Loucy (cell line): ENCODE data around the gene TCF7.
A peak's percentile ranks its signal among the peaks of the same experiment; 100 is the strongest.

Source experiments
- H2AFZ ChIP-seq: fragments of 200-600 bp; sonication (generic); 2 replicates; pipeline ENCODE4 v1.6.0; 2016; ENCODE audit warnings: antibody characterized with exemption, mild to moderate bottlenecking, low read length, moderate library complexity
- H3F3A ChIP-seq: fragments of 200-600 bp; 2 replicates; pipeline ENCODE4 v1.6.0; 2016; ENCODE audit warnings: antibody characterized with exemption, low read depth, mild to moderate bottlenecking
- H3K27me3 ChIP-seq: fragments of 200-600 bp; sonication (generic); 2 replicates; pipeline ENCODE4 v1.6.1; 2014; ENCODE audit warnings: low read length, mild to moderate bottlenecking; ENCODE audit not compliant: insufficient read depth, poor library complexity, severe bottlenecking
- H3K36me3 ChIP-seq: fragments of 200-600 bp; sonication (generic); 2 replicates; pipeline ENCODE4 v1.6.1; 2016; ENCODE audit warnings: low read length; ENCODE audit not compliant: insufficient read depth
- H3K4me1 ChIP-seq: fragments of 200-600 bp; sonication (generic); 2 replicates; pipeline ENCODE4 v1.5.1; 2014; ENCODE audit warnings: low read length, mild to moderate bottlenecking; ENCODE audit not compliant: insufficient read depth, poor library complexity, severe bottlenecking
- H3K4me2 ChIP-seq: fragments of 200-600 bp; sonication (generic); 2 replicates; pipeline ENCODE4 v1.6.0; 2014; ENCODE audit warnings: antibody characterized with exemption, low read length, low read depth, mild to moderate bottlenecking; ENCODE audit not compliant: poor library complexity, severe bottlenecking
- H3K4me3 ChIP-seq: fragments of 200-600 bp; sonication (generic); 2 replicates; pipeline ENCODE4 v1.5.1; 2014; ENCODE audit warnings: low read length, mild to moderate bottlenecking, mixed read lengths; ENCODE audit not compliant: poor library complexity, severe bottlenecking
- H3K79me2 ChIP-seq: fragments of 200-600 bp; sonication (generic); 2 replicates; pipeline ENCODE4 v1.6.1; 2014; ENCODE audit warnings: low read length; ENCODE audit not compliant: insufficient read depth
- H3K9ac ChIP-seq: fragments of 200-600 bp; sonication (generic); 2 replicates; pipeline ENCODE4 v1.6.0; 2014; ENCODE audit warnings: mild to moderate bottlenecking, low read depth, low read length, moderate library complexity; ENCODE audit not compliant: poor library complexity, severe bottlenecking
- H3K9me2 ChIP-seq: fragments of 200-600 bp; sonication (generic); replicated peaks from 2 replicates; pipeline ENCODE4 v1.6.1; 2016; ENCODE audit warnings: low read depth, low read length, mixed read lengths
- H3K9me3 ChIP-seq: fragments of 200-600 bp; sonication (generic); 2 replicates; pipeline ENCODE4 v1.6.1; 2014; ENCODE audit warnings: mild to moderate bottlenecking, antibody characterized with exemption, low read length, low read depth; ENCODE audit not compliant: insufficient read depth
- H4K20me1 ChIP-seq: fragments of 200-600 bp; sonication (generic); 2 replicates; pipeline ENCODE4 v1.6.0; 2014; ENCODE audit warnings: antibody characterized with exemption, low read length, mild to moderate bottlenecking; ENCODE audit not compliant: insufficient read depth, poor library complexity, severe bottlenecking
- EZH2phosphoT487 ChIP-seq: fragments of 200-600 bp; IDR thresholded peaks from 2 replicates; pipeline ENCODE4 v1.6.1; 2018; ENCODE audit warnings: antibody characterized with exemption, mild to moderate bottlenecking, moderate library complexity, borderline replicate concordance
- TF ChIP-seq, protein P1 (sequence below): fragments of 200-600 bp; sonication (generic); conservative IDR thresholded peaks from 2 replicates; pipeline ENCODE4 v1.5.1; 2014; ENCODE audit warnings: mild to moderate bottlenecking, antibody characterized with exemption, low read length

TCF7 gene

DNA sequence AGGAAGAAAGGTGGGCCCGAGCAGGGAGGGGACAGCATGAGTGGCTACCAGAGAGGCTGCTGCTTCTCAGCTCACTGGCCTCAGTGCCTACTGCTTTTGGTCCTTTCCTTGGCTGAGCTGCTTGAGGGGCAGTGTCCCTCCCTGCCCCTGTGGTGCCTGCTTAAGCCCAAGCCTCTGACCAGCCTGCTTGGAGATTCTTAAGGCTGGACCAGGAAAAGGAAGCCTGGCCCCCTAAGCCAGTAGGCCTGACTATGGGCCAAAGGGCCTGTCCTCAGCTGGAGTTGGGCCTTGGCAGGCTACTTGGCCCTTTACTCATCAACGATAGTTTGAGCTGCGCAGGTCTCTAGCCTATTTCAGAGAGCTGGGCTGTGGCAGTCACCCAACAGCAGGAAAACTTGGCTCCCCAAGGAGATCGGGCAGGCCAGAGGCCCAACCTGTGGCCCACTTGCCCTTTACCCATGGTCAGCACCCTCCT lies 24.9 kb downstream of the TCF7 start:
- no peak overlapping the region for H3K4me3 ChIP-seq
- no peaks in the 10 kb centered on the region for H3K79me2 ChIP-seq
- TF ChIP-seq, protein P1, sequence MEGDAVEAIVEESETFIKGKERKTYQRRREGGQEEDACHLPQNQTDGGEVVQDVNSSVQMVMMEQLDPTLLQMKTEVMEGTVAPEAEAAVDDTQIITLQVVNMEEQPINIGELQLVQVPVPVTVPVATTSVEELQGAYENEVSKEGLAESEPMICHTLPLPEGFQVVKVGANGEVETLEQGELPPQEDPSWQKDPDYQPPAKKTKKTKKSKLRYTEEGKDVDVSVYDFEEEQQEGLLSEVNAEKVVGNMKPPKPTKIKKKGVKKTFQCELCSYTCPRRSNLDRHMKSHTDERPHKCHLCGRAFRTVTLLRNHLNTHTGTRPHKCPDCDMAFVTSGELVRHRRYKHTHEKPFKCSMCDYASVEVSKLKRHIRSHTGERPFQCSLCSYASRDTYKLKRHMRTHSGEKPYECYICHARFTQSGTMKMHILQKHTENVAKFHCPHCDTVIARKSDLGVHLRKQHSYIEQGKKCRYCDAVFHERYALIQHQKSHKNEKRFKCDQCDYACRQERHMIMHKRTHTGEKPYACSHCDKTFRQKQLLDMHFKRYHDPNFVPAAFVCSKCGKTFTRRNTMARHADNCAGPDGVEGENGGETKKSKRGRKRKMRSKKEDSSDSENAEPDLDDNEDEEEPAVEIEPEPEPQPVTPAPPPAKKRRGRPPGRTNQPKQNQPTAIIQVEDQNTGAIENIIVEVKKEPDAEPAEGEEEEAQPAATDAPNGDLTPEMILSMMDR = no peak
- TF ChIP-seq EZH2phosphoT487 = no peak
- H2AFZ ChIP-seq = no peak overlapping the region
- no peaks in the 10 kb centered on the region for H4K20me1 ChIP-seq
- no peaks in the 10 kb centered on the region for H3F3A ChIP-seq
- H3K9ac ChIP-seq = peak overlapping the region; percentile 62
- peaks cover 4% of the 10 kb centered on the region; the same call in 1 of the 2 replicates for H3K36me3 ChIP-seq
- H3K4me2 ChIP-seq = no peak overlapping the region
- peaks cover 39% of the 10 kb centered on the region for H3K4me1 ChIP-seq
- no peaks in the 10 kb centered on the region for H3K27me3 ChIP-seq
- no peaks in the 10 kb centered on the region for H3K9me2 ChIP-seq
- H3K9me3 ChIP-seq = no peaks in the 10 kb centered on the region

DNA sequence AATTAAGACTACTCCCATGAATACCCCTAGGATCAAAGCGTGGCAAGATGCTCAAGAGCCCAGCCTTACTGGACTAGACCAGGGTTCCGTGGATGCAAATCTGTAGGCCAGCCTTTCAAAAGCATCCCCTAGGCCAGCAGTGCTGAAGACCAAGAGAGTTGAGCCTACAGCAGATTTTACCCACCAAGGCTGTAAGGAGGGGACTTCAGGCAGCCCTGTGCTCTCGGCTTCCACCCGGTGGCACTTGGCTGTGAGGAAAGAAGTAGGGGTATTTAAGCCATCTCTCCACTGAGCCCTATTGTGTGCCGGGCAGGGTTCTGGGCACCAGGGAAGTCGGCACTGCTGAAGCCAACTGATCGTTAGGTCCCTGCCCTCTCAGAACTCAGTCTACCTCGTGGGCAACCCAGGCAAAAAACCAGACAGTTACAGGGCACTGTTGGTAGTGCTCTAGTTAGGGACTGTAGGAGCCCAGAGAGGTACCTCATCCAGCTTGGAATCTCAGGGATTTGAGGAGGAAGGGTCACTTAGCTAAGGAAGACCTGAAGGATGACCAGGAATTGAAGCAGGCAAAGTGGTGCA lies 25.5 kb downstream of the TCF7 start:
- TF ChIP-seq, protein P1 = no peak
- no peak for TF ChIP-seq EZH2phosphoT487
- Histone ChIP-seq H4K20me1 (no peaks in the 10 kb centered on the region), H3F3A (no peaks in the 10 kb centered on the region), H3K9me3 (no peaks in the 10 kb centered on the region), H3K4me2 (peak overlapping the region; percentile 39), H3K27me3 (no peaks in the 10 kb centered on the region), H3K4me1 (peaks cover 39% of the 10 kb centered on the region), H3K9ac (peak overlapping the region; percentile 62), H3K4me3 (no peak overlapping the region), H3K9me2 (no peaks in the 10 kb centered on the region), H3K79me2 (no peaks in the 10 kb centered on the region), H2AFZ (no peak overlapping the region), H3K36me3 (peaks cover 5% of the 10 kb centered on the region; the same call in 1 of the 2 replicates)

DNA sequence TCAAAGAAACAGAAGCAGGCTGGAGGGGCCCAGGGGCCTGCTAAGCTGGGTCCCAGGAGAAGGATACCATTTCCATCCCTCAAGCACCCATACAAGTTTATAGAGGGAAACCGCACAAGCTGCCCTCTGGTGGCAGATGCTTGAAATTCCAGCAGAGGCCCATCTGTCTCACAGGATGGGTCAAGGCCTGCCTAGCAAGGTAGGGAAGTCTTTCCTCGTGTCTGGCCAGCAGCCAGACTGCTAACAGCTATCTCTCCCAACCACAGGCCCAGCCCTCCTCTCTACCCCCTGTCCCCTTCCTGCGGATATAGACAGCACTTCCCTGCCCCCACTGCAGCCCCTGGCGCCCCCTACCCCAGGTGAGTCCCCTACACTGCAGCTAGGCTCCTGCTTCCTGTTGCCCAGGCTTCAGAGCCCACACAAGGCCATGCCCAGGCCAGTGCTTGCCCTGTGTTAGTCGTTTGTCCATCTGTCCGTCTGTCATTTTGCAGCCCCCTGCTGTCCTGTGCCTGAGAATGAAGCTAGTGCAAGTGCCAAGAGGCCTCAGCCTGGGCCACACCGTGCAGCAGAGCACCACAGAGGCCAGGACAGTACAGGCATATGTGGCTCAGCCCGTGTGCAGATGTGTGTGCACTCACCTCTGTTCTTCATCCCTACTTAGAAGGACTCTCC lies 26.2 kb downstream of the TCF7 start:
- no peaks in the 10 kb centered on the region for H3K9me2 ChIP-seq

More for the DNA sequence above, 26.2 kb downstream of the TCF7 start:
- Histone ChIP-seq H3K79me2 (no peaks in the 10 kb centered on the region), H3K27me3 (no peaks in the 10 kb centered on the region), H3K9ac (peak overlapping the region; percentile 62), H2AFZ (no peak overlapping the region), H3K36me3 (peaks cover 11% of the 10 kb centered on the region; the same call in 1 of the 2 replicates), H3K4me1 (peaks cover 39% of the 10 kb centered on the region), H3K4me3 (no peak overlapping the region), H3K9me3 (no peaks in the 10 kb centered on the region), H3F3A (no peaks in the 10 kb centered on the region), H4K20me1 (peaks cover 4% of the 10 kb centered on the region), H3K4me2 (peak overlapping the region; percentile 39)
- no peak for TF ChIP-seq EZH2phosphoT487
- TF ChIP-seq, protein P1 = peak; percentile 63
